Measurements from ENCODE around the gene GCDH.
A peak's percentile ranks its signal among the peaks of the same experiment; 100 is the strongest.
"Not testable (repeated sequence)": the region's sequence is repeated elsewhere in the genome, so short reads cannot be mapped to it uniquely, and the experiment has no call there.

GCDH gene

GRCh38 chr19:12872941-12873890, 17.7 kb upstream of the GCDH start:
- DNase-seq, result peak; percentile 33

- no peak for DNase-seq
These were observed 16.8 kb upstream of the GCDH start for GRCh38 chr19:12873891-12874745.

DNA sequence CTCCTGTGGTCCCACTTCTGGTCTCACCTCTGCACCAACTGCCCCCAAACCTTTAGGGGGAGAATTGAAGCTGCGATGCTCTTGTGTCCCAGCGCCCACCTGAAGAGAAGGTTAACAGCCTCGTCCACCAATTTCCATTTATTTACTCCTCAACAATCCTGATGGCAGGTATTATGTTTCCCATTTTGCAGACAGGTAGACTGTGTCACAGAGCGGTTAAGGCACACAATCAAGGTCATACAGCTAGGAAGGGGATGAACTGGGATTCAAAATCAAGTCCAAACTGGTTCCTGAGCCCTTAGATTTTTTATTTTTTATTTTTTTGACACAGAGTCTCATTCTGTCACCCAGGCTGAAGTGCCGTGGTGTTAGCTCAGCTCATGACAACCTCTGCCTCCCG, 15.9 kb upstream of the GCDH start:
- no peak for DNase-seq

- no peak for DNase-seq
These were observed 10.3 kb upstream of the GCDH start for GRCh38 chr19:12880551-12881171.

GRCh38 chr19:12881172-12881808, 9.7 kb upstream of the GCDH start, which contains the start of gene DNASE2:
DNASE2 (minus strand) TSS chr19:12881449; CDS start chr19:12881375, 74 bp downstream.
- DNase-seq, result peak; percentile 78

GRCh38 chr19:12882589-12882988, 8.4 kb upstream of the GCDH start:
- DNase-seq, result no peak

DNA sequence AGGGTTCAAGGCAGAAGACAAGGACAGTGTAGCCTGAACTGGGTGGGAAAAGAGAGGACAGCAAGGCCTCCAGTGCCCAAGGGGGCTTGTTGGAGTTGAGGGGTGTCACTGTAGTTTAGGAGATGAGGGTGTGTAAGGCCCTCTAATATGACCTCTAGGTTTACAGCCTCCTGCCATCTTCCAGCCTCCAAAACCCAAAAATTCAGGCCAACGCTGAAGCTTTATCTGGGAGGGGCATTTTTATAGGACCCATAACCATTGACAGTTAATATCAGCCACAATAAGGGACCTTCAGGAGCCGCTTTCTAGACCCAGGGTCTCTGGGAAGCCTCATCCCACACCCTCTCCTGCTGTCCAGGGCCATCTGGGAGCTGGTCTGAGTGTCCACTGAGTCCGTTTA, 6.8 kb upstream of the GCDH start:
- DNase-seq, result no peak

DNA sequence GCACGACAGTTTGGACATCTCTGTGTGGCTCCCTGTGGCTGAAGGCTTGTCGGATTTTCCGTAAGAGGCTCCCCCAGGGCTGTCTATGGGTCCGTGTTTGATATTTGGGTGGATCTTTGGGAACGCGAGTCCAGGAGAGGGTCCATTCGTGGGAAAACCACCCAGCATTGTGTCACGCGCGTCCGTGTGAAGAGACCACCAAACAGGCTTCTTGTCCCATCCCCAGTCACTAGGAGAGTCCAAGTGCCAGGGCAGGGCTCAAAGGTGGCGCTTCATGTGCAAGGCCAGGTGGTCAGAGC, 6.4 kb upstream of the GCDH start:
- no peak for DNase-seq

- DNase-seq, result peak; percentile 70
These were observed 5.8 kb upstream of the GCDH start for GRCh38 chr19:12884926-12885748.

- DNase-seq, result no peak
These were observed 5.0 kb upstream of the GCDH start for GRCh38 chr19:12885749-12886650.

DNA sequence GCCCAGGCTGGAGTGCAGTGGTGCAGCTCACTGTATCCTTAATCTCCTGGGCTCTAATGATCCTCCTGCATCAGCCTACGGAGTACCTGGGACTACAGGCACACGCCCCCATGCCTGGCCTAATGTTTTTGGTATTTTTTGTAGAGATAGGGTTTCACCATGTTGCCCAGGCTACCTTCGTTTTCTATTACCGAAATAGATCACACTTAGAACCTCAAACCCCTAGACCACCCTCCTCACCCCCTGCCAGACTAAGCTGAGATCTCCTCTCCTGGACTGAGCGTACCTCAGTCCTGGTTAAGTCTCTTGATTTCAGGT, 4.3 kb upstream of the GCDH start:
- DNase-seq, result no peak

DNA sequence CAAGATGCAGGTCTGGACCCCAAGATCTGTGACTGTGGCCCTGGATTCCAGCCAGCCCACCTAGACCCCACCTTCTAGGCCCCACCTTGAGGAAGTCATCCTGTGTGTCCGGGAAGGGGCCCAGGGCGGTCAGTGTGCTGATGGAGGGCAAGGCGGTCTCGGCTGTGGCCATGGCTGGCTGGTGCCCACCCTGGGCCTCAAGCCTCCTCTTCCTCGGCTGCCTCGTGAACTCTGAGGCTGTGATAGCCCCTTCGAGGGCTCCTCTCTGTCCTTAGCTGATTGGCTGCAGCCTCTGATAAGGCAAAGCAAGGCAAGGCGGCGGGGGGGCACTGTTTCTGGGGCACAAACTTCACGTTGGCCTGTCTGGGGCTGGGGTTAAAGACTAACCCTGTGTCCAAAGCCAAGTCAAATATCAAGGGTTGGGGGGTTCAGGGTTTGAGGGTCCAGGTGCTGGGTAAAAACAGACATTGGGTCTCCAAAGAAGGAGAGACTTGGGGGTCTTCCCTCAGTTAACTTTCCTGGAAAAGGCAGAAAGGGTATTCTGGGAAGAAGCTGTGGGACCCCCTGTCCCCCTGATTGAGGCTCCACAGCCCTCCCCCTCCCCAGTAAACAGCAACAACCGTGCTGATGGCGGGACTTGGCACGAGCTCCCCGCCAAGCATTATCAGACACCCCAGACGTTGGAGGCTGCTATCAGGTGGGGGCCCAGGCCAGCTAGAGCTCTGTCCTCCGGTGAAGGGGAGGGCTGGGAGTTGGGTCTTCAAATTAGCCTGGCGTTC, 3.8 kb upstream of the GCDH start, which contains the start of gene KLF1:
Gene KLF1 (minus strand): TSS at position 233 of the 779 bp plus-strand sequence. CDS start 61 bp downstream, at position 172.
- no peak for DNase-seq

DNA sequence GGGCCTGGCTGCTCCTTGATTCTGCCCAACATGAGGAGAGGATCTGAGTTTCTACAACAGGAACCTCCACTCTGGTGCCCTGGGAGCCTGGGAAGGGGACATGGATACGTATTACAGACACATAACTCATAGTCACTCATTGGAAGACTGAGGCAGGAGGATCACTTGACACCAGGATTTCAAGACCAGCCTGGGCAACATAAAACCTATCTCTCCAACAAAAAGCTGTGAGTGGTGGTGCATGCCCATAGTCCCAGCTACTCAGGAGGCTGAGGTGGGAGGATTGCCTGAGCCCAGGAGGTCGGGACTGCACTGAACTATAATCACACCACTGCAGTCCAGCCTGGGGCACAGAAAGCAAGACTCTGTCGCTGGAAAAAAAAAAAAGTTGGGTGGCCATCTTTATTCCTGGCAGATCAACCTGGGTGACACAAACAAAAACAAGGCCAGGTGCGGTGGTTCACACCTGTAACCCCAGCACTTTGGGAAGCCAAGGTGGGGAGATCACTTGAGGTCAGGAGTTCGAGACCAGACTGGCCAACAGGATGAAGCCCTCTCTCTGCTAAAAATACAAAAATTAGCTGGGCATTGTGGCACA, 2.9 kb upstream of the GCDH start:
- DNase-seq, result no peak

DNA sequence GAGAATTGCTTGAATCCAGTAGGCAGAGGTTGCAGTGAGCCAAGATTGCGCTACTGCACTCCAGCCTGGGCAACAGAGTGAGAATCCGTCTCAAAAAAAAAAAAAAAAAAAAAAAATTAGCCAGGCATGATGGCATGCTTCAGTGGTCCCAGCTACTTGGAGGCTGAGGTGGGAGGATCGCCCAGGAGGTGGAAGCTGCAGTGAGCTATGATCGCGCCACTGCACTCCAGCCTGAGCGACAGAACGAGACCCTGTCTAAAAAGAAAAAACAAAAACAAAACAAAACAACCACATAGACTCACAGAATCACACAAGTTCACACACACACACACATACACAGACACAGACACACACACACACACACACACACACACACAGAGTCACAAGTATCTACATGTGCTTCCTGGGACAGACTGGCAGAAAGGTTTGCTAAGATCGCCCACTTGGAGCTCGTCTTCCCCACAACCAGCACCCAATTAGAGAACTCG, 617 bp upstream of the GCDH start:
- DNase-seq, result not testable (repeated sequence)

GRCh38 chr19:12891553-12892021, 627 bp downstream of the GCDH start:
- no peak for DNase-seq

DNA sequence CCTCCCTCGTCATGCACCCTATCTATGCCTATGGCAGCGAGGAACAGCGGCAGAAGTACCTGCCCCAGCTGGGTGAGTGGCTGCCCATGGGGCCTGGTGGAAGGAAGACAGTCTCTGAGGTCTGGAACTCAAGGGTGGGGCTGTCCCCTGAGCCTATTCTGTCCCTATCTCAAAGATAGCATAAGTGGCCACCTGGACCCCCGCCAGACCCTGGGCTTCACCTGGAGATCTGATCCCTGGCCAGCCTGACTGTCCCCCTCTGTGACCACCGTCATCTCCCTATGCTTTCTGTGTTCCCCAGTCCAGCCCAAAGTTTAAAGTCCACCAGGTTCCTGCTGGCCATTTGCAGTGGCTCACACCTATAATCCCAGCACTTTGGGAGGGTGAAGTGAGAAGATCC, 2.6 kb downstream of the GCDH start:
- no peak for DNase-seq

GRCh38 chr19:12896460-12896859, 5.5 kb downstream of the GCDH start:
- DNase-seq, result no peak

GRCh38 chr19:12899891-12900518, 9.0 kb downstream of the GCDH start:
- no peak for DNase-seq

- no peak for DNase-seq
These were observed 16.2 kb downstream of the GCDH start for GRCh38 chr19:12907166-12907565.

All from T-helper 9 cell (primary cell).